ENCODE measurements around the gene KRT34. TPM values are rescaled to one million over a fixed set of nuclear protein-coding genes. Genes with fewer than 3 reads are reported as not detected.
"Not testable (repeated sequence)": the region's sequence is repeated elsewhere in the genome, so short reads cannot be mapped to it uniquely, and the experiment has no call there.

Gene KRT34
- total RNA-seq = not detected
- long read RNA-seq = 0 reads

- H3K9me3 ChIP-seq; ATAC-seq; H3K4me3 ChIP-seq; H3K4me1 ChIP-seq; intact Hi-C loops (cut with DNase I); H3K27me3 ChIP-seq; H3K27ac ChIP-seq; DNase-seq; H3K36me3 ChIP-seq: not testable (repeated sequence)
These were observed at the start of gene KRT34 for GRCh38 chr17:41381943-41382342. KRT34 (minus strand) TSS chr17:41382306; CDS start chr17:41382246, 60 bp downstream.

GRCh38 chr17:41430376-41430775, 48.3 kb upstream of the KRT34 start:
- H3K9me3 ChIP-seq; ATAC-seq; H3K27ac ChIP-seq; H3K27me3 ChIP-seq; intact Hi-C loops (cut with DNase I); H3K4me1 ChIP-seq; H3K4me3 ChIP-seq; DNase-seq; H3K36me3 ChIP-seq: not testable (repeated sequence)

DNA sequence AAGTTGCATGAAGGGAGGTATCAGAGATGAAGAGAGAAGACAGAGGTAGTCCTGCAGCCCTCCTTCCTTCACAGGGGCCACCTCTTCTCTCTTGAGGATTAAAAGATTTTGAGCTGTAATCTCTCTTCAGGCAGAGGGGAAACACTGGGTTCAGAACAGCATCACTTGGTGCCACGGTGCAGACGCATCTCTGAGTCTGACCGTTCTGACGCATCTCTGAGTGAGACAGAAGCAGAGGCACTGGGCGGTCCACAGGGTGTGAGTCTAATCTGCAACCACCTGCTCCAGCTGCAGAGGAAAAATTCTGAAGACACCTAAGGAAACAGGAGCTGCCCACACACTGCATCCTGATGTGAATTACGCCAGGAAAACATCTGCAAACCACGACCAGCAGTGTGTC, 47.6 kb upstream of the KRT34 start:
- TF ChIP-seq CTCF (IDR thresholded peaks at IDR 0.05) = no peak
- ATAC-seq = no peak
- Histone ChIP-seq H3K27ac (no peak overlapping the region), H3K4me1 (no peaks in the 10 kb centered on the region), H3K36me3 (no peaks in the 10 kb centered on the region), H3K4me3 (no peak overlapping the region), H3K27me3 (no peaks in the 10 kb centered on the region), H3K9me3 (no peaks in the 10 kb centered on the region)
- DNase-seq = no peak
- intact Hi-C loops (cut with DNase I) = no loop called here

- H3K4me3 ChIP-seq = no peak overlapping the region
- H3K27ac ChIP-seq = no peak overlapping the region
- TF ChIP-seq CTCF (IDR thresholded peaks at IDR 0.05) = no peak
- ATAC-seq (no peak), DNase-seq (no peak)
- no peaks in the 10 kb centered on the region for H3K27me3 ChIP-seq
- no peaks in the 10 kb centered on the region for H3K36me3 ChIP-seq
- H3K9me3 ChIP-seq = no peaks in the 10 kb centered on the region
- H3K4me1 ChIP-seq = no peaks in the 10 kb centered on the region
- intact Hi-C loops (cut with DNase I) = no loop called here
These were observed 46.6 kb upstream of the KRT34 start for GRCh38 chr17:41428591-41429291.

- DNase-seq (no peak), ATAC-seq (no peak)
- H3K4me3 ChIP-seq = no peak within 1 kb of the TSS
- no peaks in the 10 kb centered on the region for H3K4me1 ChIP-seq
- H3K36me3 ChIP-seq = no peaks in the 10 kb centered on the region
- no peaks in the 10 kb centered on the region for H3K9me3 ChIP-seq
- no peaks in the 10 kb centered on the region for H3K27me3 ChIP-seq
- intact Hi-C loops (cut with DNase I) = no loop called here
- no peak within 1 kb of the TSS for H3K27ac ChIP-seq
- TF ChIP-seq CTCF (IDR thresholded peaks at IDR 0.05) = no peak
These were observed 42.1 kb upstream of the KRT34 start, which contains the start of gene KRT37 for GRCh38 chr17:41424111-41424635. KRT37 (minus strand) TSS chr17:41424585; CDS start chr17:41424523, 62 bp downstream.

DNA sequence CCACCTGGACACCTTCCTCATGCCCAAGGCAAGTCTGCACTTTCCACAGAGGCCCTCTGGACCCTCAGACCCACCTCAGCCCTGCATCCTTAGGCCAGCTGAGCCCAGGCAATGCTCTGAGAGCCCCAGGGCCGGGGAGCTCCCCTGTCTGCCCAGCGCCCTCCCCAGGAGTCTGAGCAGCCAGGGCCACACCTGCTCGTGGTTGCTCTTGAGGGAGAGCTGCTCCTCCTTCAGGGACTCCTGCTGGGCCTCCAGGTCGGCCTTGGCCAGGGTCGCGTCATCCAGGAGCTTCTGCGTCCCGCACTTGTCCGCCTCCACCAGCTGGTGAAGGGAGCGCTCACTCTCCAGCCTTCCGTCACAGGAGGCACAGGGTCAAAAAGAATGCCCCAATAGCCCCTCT, 40.5 kb upstream of the KRT34 start:
- H3K4me3 ChIP-seq; DNase-seq; H3K27me3 ChIP-seq; H3K9me3 ChIP-seq; H3K4me1 ChIP-seq; H3K27ac ChIP-seq; intact Hi-C loops (cut with DNase I); H3K36me3 ChIP-seq: not testable (repeated sequence)
- ATAC-seq = peak; percentile 15

- intact Hi-C loops (cut with DNase I) = no loop called here
- no peaks in the 10 kb centered on the region for H3K36me3 ChIP-seq
These were observed 39.5 kb upstream of the KRT34 start for GRCh38 chr17:41421617-41422016.

More at GRCh38 chr17:41421617-41422016, 39.5 kb upstream of the KRT34 start:
- DNase-seq = no peak
- no peak overlapping the region for H3K4me3 ChIP-seq
- no peaks in the 10 kb centered on the region for H3K4me1 ChIP-seq
- no peak for TF ChIP-seq CTCF (IDR thresholded peaks at IDR 0.05)
- H3K27me3 ChIP-seq = no peaks in the 10 kb centered on the region
- ATAC-seq = no peak
- H3K9me3 ChIP-seq = no peaks in the 10 kb centered on the region
- H3K27ac ChIP-seq = no peak overlapping the region

Data from upper lobe of right lung (tissue), 1 donor.